ENCODE results near the gene NECAB2. TPM values are rescaled to one million over a fixed set of nuclear protein-coding genes. Genes with fewer than 3 reads are reported as not detected.

NECAB2 gene
- total and polyA plus RNA-seq, 7 experiments from 2014 or later: not detected

DNA sequence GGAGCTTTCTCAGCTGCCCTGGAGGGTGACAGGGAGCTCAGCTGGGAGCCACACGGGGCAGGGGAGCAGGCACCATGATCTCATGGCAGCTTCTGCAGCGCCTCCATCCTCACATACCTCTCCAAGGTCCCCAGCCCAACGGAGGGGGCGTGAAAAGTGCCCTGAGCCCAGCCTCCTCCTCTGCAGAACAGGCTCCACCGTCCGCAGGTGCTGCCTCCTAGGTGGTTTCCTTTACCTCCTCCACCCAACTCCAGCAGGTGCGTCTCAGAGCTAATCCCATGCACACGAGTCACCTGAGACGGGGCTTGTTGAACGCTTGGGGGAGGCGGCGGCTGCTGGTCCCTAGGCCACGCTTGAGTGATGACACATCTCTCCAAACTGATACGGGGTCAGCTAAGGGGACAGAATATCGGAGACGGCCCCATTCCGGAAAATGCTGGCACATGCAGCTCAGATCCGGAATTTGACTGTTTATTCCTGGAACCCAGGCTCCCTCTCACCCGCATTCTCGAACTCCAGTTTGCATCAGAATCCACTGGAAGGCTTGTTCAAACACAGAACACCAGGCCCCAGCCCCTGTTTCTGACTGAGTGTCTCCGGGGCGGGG is 74.9 kb downstream of the NECAB2 start:
- Mint-ChIP-seq H3K36me3 (no peaks in the 10 kb centered on the region), H3K4me1 (peaks cover 0 to 8% (median 0%) of the 10 kb centered on the region in 7 donors), H3K27me3 (peaks cover 7 to 23% (median 16%) of the 10 kb centered on the region in 5 donors), H3K27ac (peak overlapping the region in 1 of 9 donors; percentile 32), H3K9me3 (peaks cover 0 to 2% (median 0%) of the 10 kb centered on the region in 11 donors), H3K4me3 (no peak overlapping the region)
- H3K36me3 ChIP-seq (ENCODE audit: control insufficient read depth in 2 of 3, insufficient read depth in 3 of 3, low read length in 3 of 3): no peaks in the 10 kb centered on the region
- no peaks in the 10 kb centered on the region for H3K27me3 ChIP-seq (ENCODE audit: control insufficient read depth in 2 of 2, insufficient read depth in 2 of 2, low read length in 2 of 2)
- intact Hi-C loops (cut with micrococcal nuclease): no loop called here
- H3K4me1 ChIP-seq (ENCODE audit: control insufficient read depth in 2 of 2, insufficient read depth in 2 of 2, low read length in 2 of 2): no peaks in the 10 kb centered on the region
- no peak for DNase-seq
- H3K4me3 ChIP-seq (ENCODE audit: low read length): no peak overlapping the region
- no peak for ATAC-seq
- H3K27ac ChIP-seq (ENCODE audit: low read depth, low read length): no peak overlapping the region
- CTCF ChIA-PET: no interaction called here
- POLR2A ChIA-PET: no interaction called here
- no peaks in the 10 kb centered on the region for H3K9me3 ChIP-seq (ENCODE audit: control insufficient read depth in 2 of 3, low read length in 3 of 3)

DNA sequence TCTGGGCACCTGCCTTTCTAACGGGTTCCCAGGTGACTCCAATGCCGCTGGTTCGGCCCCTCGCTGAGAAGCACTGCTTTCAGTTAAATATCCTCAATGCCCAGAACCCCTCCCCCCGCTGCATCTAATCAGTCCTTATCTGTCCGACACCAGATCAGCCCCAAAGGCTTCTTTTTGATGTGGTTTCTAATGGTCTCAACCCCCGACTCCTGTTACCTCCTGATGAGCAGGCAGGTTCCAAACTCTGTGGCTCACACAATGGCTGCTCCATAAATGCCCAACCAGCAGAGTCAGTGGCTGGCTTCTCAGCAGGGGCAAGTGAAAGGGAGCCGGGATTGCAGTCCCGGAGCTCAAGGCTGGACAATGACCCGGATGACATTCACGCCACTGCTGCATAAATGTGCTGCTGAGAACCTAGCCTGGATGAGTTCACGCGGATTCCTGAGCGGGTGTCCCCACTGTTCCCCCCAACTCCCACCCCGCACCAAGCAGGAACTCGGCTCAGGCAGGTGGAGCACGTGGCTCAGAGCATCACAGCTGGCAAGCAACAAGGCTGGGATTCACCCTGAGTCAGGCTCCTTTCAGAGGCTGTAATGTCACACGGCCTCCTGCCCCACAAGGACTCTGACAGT is 75.6 kb downstream of the NECAB2 start:
- H3K4me3 ChIP-seq (ENCODE audit: low read length): no peak overlapping the region
- H3K4me1 Mint-ChIP-seq: peaks cover 0 to 8% (median 0%) of the 10 kb centered on the region in 7 donors
- intact Hi-C loops (cut with micrococcal nuclease): no loop called here
- DNase-seq (no peak), ATAC-seq (no peak)
- no peaks in the 10 kb centered on the region for H3K9me3 ChIP-seq (ENCODE audit: control insufficient read depth in 2 of 3, low read length in 3 of 3)
- no peak overlapping the region for H3K27ac ChIP-seq (ENCODE audit: low read depth, low read length)
- no peaks in the 10 kb centered on the region for H3K4me1 ChIP-seq (ENCODE audit: control insufficient read depth in 2 of 2, insufficient read depth in 2 of 2, low read length in 2 of 2)
- H3K4me3 Mint-ChIP-seq: no peak overlapping the region
- ChIA-PET CTCF (no interaction called here), POLR2A (no interaction called here)
- H3K36me3 ChIP-seq (ENCODE audit: control insufficient read depth in 2 of 3, insufficient read depth in 3 of 3, low read length in 3 of 3): peaks cover 0 to 5% (median 0%) of the 10 kb centered on the region in 3 experiments
- no peaks in the 10 kb centered on the region for H3K27me3 ChIP-seq (ENCODE audit: control insufficient read depth in 2 of 2, insufficient read depth in 2 of 2, low read length in 2 of 2)
- peak overlapping the region in 1 of 9 donors; percentile 42 for H3K27ac Mint-ChIP-seq
- H3K36me3 Mint-ChIP-seq: peaks cover 0 to 4% (median 0%) of the 10 kb centered on the region in 5 donors
- peaks cover 0 to 1% (median 0%) of the 10 kb centered on the region in 11 donors for H3K9me3 Mint-ChIP-seq
- peaks cover 7 to 23% (median 16%) of the 10 kb centered on the region in 5 donors for H3K27me3 Mint-ChIP-seq

DNA sequence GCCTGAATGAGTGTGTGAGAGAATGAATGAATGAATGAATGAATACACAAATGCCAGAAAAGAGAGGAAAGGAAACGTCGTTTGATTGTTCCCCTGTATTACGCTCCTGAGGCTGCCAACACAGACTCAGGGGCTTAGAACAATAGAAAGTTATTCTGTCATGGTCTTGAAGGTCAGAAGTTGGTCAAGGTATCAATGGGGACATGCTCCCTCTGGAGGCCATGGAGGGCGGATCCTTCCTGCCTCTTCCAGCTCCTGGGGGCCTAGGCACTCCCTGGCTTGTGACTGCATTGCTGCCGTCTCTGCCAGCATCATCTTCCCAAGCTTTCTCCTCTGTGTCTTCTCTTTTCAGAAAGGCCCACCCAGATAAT is 76.1 kb downstream of the NECAB2 start:
- intact Hi-C loops (cut with micrococcal nuclease): no loop called here
- no peaks in the 10 kb centered on the region for H3K27me3 ChIP-seq (ENCODE audit: control insufficient read depth in 2 of 2, insufficient read depth in 2 of 2, low read length in 2 of 2)
- peak overlapping the region in 1 of 10 donors; percentile 4 for H3K4me3 Mint-ChIP-seq
- ChIA-PET CTCF (no interaction called here), POLR2A (no interaction called here)
- DNase-seq: no peak
- no peaks in the 10 kb centered on the region for H3K4me1 ChIP-seq (ENCODE audit: control insufficient read depth in 2 of 2, insufficient read depth in 2 of 2, low read length in 2 of 2)
- H3K9me3 Mint-ChIP-seq: no peaks in the 10 kb centered on the region
- H3K27me3 Mint-ChIP-seq: peaks cover 7 to 23% (median 14%) of the 10 kb centered on the region in 5 donors
- H3K4me3 ChIP-seq (ENCODE audit: low read length): no peak overlapping the region
- no peak overlapping the region for H3K27ac ChIP-seq (ENCODE audit: low read depth, low read length)
- peak overlapping the region in 1 of 9 donors; percentile 42 for H3K27ac Mint-ChIP-seq
- peaks cover 0 to 8% (median 0%) of the 10 kb centered on the region in 7 donors for H3K4me1 Mint-ChIP-seq
- H3K36me3 Mint-ChIP-seq: peaks cover 0 to 8% (median 0%) of the 10 kb centered on the region in 5 donors
- ATAC-seq: no peak
- peaks cover 0 to 10% (median 0%) of the 10 kb centered on the region in 3 experiments for H3K36me3 ChIP-seq (ENCODE audit: control insufficient read depth in 2 of 3, insufficient read depth in 3 of 3, low read length in 3 of 3)
- H3K9me3 ChIP-seq (ENCODE audit: control insufficient read depth in 2 of 3, low read length in 3 of 3): no peaks in the 10 kb centered on the region

DNA sequence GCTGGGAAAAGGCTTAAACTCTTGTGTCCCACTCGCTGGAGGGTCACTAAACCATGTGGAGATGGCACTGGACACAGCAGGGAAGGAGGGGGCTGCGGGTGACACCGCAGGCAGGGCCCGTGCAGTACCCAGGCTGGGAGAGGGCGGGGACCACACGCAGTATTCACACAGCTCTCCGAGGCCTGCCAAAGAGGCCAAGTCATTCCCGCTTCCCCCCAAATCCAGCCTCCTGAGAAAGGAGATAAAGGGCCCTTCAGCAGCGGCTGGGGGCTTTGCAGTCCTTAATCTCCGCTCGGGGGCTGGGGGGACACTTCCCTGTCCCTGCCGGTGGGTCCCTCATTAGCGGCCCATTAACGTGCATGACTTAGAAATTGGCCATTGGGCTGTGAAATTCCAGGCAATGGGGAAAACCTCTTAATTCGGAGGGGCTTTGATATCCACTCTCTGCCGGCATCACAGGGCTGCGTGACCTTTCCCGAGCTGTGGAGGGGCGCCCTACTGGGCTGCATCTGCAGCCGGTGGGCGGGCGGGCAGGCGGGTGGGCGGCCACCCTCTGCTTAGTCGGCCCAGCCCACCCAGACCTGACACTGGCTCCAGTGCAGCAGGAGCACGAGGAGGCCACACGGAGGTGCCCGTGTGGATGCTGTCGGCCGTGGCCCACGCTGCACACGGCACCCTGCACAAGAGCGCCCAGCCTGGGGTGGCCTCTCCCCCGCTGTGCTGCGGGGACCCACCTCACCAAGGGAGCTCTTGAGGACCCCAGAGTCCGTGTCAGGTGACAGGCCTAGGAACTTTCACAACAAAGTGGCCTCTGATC is 77.2 kb downstream of the NECAB2 start:
- H3K4me3 ChIP-seq (ENCODE audit: low read length): no peak overlapping the region
- Mint-ChIP-seq H3K4me1 (peaks cover 0 to 10% (median 0%) of the 10 kb centered on the region in 7 donors), H3K27ac (no peak overlapping the region), H3K9me3 (no peaks in the 10 kb centered on the region), H3K27me3 (peaks cover 7 to 23% (median 14%) of the 10 kb centered on the region in 5 donors), H3K4me3 (no peak overlapping the region), H3K36me3 (peaks cover 0 to 15% (median 0%) of the 10 kb centered on the region in 5 donors)
- ATAC-seq (no peak), DNase-seq (no peak)
- POLR2A ChIA-PET: no interaction called here
- no peaks in the 10 kb centered on the region for H3K27me3 ChIP-seq (ENCODE audit: control insufficient read depth in 2 of 2, insufficient read depth in 2 of 2, low read length in 2 of 2)
- H3K27ac ChIP-seq (ENCODE audit: low read depth, low read length): no peak overlapping the region
- no peaks in the 10 kb centered on the region for H3K9me3 ChIP-seq (ENCODE audit: control insufficient read depth in 2 of 3, low read length in 3 of 3)
- CTCF ChIA-PET: no interaction called here
- H3K4me1 ChIP-seq (ENCODE audit: control insufficient read depth in 2 of 2, insufficient read depth in 2 of 2, low read length in 2 of 2): no peaks in the 10 kb centered on the region
- intact Hi-C loops (cut with micrococcal nuclease): no loop called here
- peaks cover 0 to 21% (median 0%) of the 10 kb centered on the region in 3 experiments for H3K36me3 ChIP-seq (ENCODE audit: control insufficient read depth in 2 of 3, insufficient read depth in 3 of 3, low read length in 3 of 3)

DNA sequence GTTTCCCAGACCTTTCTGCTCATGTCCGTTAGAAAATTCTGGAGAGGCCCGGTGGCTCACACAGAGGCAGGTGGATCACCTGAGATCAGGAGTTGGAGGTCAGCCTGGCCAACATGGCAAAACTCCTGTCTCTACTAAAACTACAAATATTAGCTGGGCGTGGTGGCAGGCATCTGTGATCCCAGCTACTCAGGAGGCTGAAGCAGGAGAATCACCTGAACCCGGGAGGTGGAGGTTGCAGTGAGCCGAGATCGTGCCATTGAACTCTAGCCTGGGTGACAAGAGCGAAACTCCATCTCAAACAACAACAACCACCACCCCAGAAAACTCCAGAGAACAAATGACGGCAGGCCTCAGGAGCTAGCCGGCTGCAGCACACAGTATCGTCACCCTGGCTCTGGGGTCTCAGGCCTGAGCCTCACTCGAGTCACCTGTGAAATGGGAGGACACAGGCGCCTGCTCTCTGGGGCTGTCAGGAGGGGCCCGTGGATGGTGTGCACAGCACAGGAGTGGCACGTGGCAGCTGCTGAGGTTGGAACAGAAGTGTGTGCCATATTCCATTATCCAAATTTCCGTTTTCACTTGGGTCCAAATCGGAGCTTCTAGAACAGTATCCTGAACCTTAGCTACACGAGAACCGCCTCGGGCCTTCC is 77.9 kb downstream of the NECAB2 start:
- Mint-ChIP-seq H3K9me3 (no peaks in the 10 kb centered on the region), H3K27me3 (peaks cover 7 to 23% (median 14%) of the 10 kb centered on the region in 5 donors), H3K27ac (no peak overlapping the region), H3K4me3 (no peak overlapping the region), H3K36me3 (peaks cover 0 to 18% (median 3%) of the 10 kb centered on the region in 5 donors), H3K4me1 (peaks cover 0 to 10% (median 0%) of the 10 kb centered on the region in 7 donors)
- CTCF ChIA-PET: no interaction called here
- Histone ChIP-seq H3K27ac (ENCODE audit: low read depth, low read length) (no peak overlapping the region), H3K9me3 (ENCODE audit: control insufficient read depth in 2 of 3, low read length in 3 of 3) (no peaks in the 10 kb centered on the region), H3K36me3 (ENCODE audit: control insufficient read depth in 2 of 3, insufficient read depth in 3 of 3, low read length in 3 of 3) (peaks cover 0 to 25% (median 0%) of the 10 kb centered on the region in 3 experiments), H3K27me3 (ENCODE audit: control insufficient read depth in 2 of 2, insufficient read depth in 2 of 2, low read length in 2 of 2) (no peaks in the 10 kb centered on the region), H3K4me3 (ENCODE audit: low read length) (no peak overlapping the region), H3K4me1 (ENCODE audit: control insufficient read depth in 2 of 2, insufficient read depth in 2 of 2, low read length in 2 of 2) (no peaks in the 10 kb centered on the region)
- intact Hi-C loops (cut with micrococcal nuclease): no loop called here
- POLR2A ChIA-PET: no interaction called here
- no peak for DNase-seq
- ATAC-seq: no peak

DNA sequence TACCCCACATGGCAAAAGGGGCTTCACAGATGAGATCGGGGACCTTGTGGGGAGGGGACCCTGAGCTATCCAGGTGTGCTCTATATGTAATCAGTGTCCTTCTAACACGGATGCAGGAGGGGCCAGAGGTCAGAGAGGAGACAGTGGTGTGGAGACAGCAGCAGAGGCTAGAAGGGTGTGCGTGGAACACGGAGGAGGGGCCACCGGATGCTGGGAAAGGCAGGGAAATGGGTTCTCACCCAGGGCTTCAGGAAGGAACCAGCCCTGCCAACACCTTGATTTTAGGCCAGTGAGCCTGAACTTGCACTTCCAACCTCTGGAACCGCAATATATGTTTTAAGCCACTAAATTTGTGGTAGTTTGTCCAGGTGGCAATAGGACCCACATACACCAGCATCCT is 79.2 kb downstream of the NECAB2 start:
- H3K36me3 Mint-ChIP-seq: peaks cover 0 to 18% (median 3%) of the 10 kb centered on the region in 5 donors
- no peak overlapping the region for H3K4me3 ChIP-seq (ENCODE audit: low read length)
- peaks cover 0 to 28% (median 0%) of the 10 kb centered on the region in 3 experiments for H3K36me3 ChIP-seq (ENCODE audit: control insufficient read depth in 2 of 3, insufficient read depth in 3 of 3, low read length in 3 of 3)
- peak overlapping the region in 1 of 9 donors; percentile 52 for H3K27ac Mint-ChIP-seq
- peaks cover 0 to 9% (median 0%) of the 10 kb centered on the region in 7 donors for H3K4me1 Mint-ChIP-seq
- H3K27ac ChIP-seq (ENCODE audit: low read depth, low read length): no peak overlapping the region
- DNase-seq (no peak), ATAC-seq (no peak)
- no peak overlapping the region for H3K4me3 Mint-ChIP-seq
- H3K4me1 ChIP-seq (ENCODE audit: control insufficient read depth in 2 of 2, insufficient read depth in 2 of 2, low read length in 2 of 2): no peaks in the 10 kb centered on the region
- ChIA-PET POLR2A (no interaction called here), CTCF (interaction anchor here (0.6 kb wide), 1 partner anchor 273 kb away, joined by 3 read pairs; no protein-coding TSS in a partner anchor)
- no peaks in the 10 kb centered on the region for H3K9me3 Mint-ChIP-seq
- no peaks in the 10 kb centered on the region for H3K9me3 ChIP-seq (ENCODE audit: control insufficient read depth in 2 of 3, low read length in 3 of 3)
- intact Hi-C loops (cut with micrococcal nuclease): no loop called here
- no peaks in the 10 kb centered on the region for H3K27me3 ChIP-seq (ENCODE audit: control insufficient read depth in 2 of 2, insufficient read depth in 2 of 2, low read length in 2 of 2)
- peaks cover 7 to 21% (median 14%) of the 10 kb centered on the region in 5 donors for H3K27me3 Mint-ChIP-seq

Measured in naive thymus-derived CD4-positive, alpha-beta T cell (primary cell).